Measurements from ENCODE around the gene PREB.

Gene PREB

GRCh38 chr2:27152102-27152795 lies 17.8 kb upstream of the PREB start:
- DNase-seq: no peak

GRCh38 chr2:27150639-27151230 lies 16.3 kb upstream of the PREB start:
- no peak for DNase-seq

- DNase-seq: no peak
Measured at GRCh38 chr2:27149570-27150405, 15.4 kb upstream of the PREB start.

- DNase-seq: no peak
Measured at GRCh38 chr2:27148801-27149439, 14.5 kb upstream of the PREB start, which contains the start of gene TCF23. Gene TCF23, plus strand, starts transcription at chr2:27149004. Its CDS starts 130 bp downstream, at chr2:27149134.

GRCh38 chr2:27147935-27148334 lies 13.5 kb upstream of the PREB start:
- DNase-seq: no peak

- DNase-seq: no peak
Measured at GRCh38 chr2:27145682-27146081, 11.2 kb upstream of the PREB start.

- no peak for DNase-seq
Measured at GRCh38 chr2:27143285-27143684, 8.8 kb upstream of the PREB start.

- DNase-seq: no peak
Measured at GRCh38 chr2:27139310-27139709, 4.9 kb upstream of the PREB start, which contains the start of gene PRR30. Gene PRR30, minus strand, starts transcription at chr2:27139410. Its CDS starts 1,081 bp downstream, at chr2:27138329.

GRCh38 chr2:27138111-27138510 lies 3.7 kb upstream of the PREB start:
- no peak for DNase-seq

GRCh38 chr2:27137322-27137935 lies 3.0 kb upstream of the PREB start:
- DNase-seq: no peak

GRCh38 chr2:27136751-27137150 lies 2.3 kb upstream of the PREB start:
- DNase-seq: no peak

- DNase-seq: no peak
Measured at GRCh38 chr2:27135478-27135955, 1.1 kb upstream of the PREB start.

- DNase-seq: no peak
Measured at GRCh38 chr2:27134781-27135477, 493 bp upstream of the PREB start.

GRCh38 chr2:27133195-27133875 lies 1.1 kb downstream of the PREB start:
- no peak for DNase-seq

GRCh38 chr2:27131429-27131828 lies 3.0 kb downstream of the PREB start:
- no peak for DNase-seq

GRCh38 chr2:27130396-27130795 lies 4.0 kb downstream of the PREB start:
- DNase-seq: no peak

GRCh38 chr2:27128668-27129571 lies 5.5 kb downstream of the PREB start:
- DNase-seq: no peak

GRCh38 chr2:27127883-27128667 lies 6.4 kb downstream of the PREB start:
- no peak for DNase-seq

GRCh38 chr2:27126252-27126710 lies 8.2 kb downstream of the PREB start:
- DNase-seq: no peak
